Breast epithelium (tissue), 4 donors: Measurements from ENCODE around the gene SULT6B1. TPM values are rescaled to one million over a fixed set of nuclear protein-coding genes. Genes with fewer than 3 reads are reported as not detected.
"Not testable (repeated sequence)": the region's sequence is repeated elsewhere in the genome, so short reads cannot be mapped to it uniquely, and the experiment has no call there.

Experiments
- DNase-seq, 2 donors: peaks; one replicate each; pipeline ENCODE4 v3.0.0-alpha.2; 2019; ENCODE audit warnings: low spot score in 2 of 2
- H3K27ac ChIP-seq, 2 donors: fragments of 200-600 bp; sonication (generic) in 1 of 2; one replicate each; pipeline ENCODE4 v1.5.1; 2016 to 2019; ENCODE audit warnings: mild to moderate bottlenecking in 1 of 2
- H3K27me3 ChIP-seq, 2 donors: fragments of 200-600 bp; sonication (generic) in 1 of 2; one replicate each; pipeline versions ENCODE4 v1.5.1 to v1.6.0; 2017 to 2019; ENCODE audit warnings: control low read depth in 1 of 2, mild to moderate bottlenecking in 1 of 2
- H3K36me3 ChIP-seq: fragments of 200-600 bp; one replicate; pipeline ENCODE4 v1.5.1; 2019
- H3K4me1 ChIP-seq, 2 donors: fragments of 200-600 bp; sonication (generic); one replicate each; pipeline ENCODE4 v1.5.1; 2016 to 2019; ENCODE audit warnings: control low read depth in 1 of 2
- H3K4me3 ChIP-seq, 3 donors: fragments of 200-600 bp; sonication (generic); 1 replicate in 2 of 3; 2 replicates in 1 of 3; pipeline ENCODE4 v1.5.1; 2016 to 2019; ENCODE audit warnings: mild to moderate bottlenecking in 3 of 3, moderate library complexity in 2 of 3
- H3K9me3 ChIP-seq, 2 donors: fragments of 200-600 bp; sonication (generic) in 1 of 2; one replicate each; pipeline ENCODE4 v1.5.1; 2016 to 2019; ENCODE audit warnings: control low read depth in 1 of 2
- POLR2A ChIP-seq: fragments of 450-650 bp; IDR thresholded peaks from one replicate; pipeline ENCODE4 v1.6.1; 2016; ENCODE audit warnings: antibody characterized with exemption, mild to moderate bottlenecking, moderate library complexity
- POLR2AphosphoS5 ChIP-seq, 3 donors: sonication (generic); formaldehyde crosslinking; IDR thresholded peaks; one replicate each; pipeline ENCODE4 v1.6.1; 2017; ENCODE audit warnings: antibody characterized with exemption in 3 of 3
- intact Hi-C: fragments of 100-400 bp; cut with DNase I; formaldehyde crosslinking; loops from one replicate; pipeline ENCODE4 v1.15.1; 2023; ENCODE audit warnings: low total_unique reads
- total RNA-seq, 3 donors: library from RNA; depleted of rRNA; stranded (reverse); fragments of >200 nt; gene quantifications; one replicate each; pipeline ENCODE4 v1.1.0, GENCODE V29; 2016
- TF ChIP-seq, protein P1 (sequence below), 3 donors: fragments of 450-650 bp; IDR thresholded peaks; one replicate each; pipeline ENCODE4 v1.5.1; 2016 to 2017; ENCODE audit warnings: antibody characterized with exemption in 3 of 3, mild to moderate bottlenecking in 3 of 3, moderate library complexity in 3 of 3

SULT6B1 gene
- total RNA-seq, 3 donors from 2014 or later, result not detected

DNA sequence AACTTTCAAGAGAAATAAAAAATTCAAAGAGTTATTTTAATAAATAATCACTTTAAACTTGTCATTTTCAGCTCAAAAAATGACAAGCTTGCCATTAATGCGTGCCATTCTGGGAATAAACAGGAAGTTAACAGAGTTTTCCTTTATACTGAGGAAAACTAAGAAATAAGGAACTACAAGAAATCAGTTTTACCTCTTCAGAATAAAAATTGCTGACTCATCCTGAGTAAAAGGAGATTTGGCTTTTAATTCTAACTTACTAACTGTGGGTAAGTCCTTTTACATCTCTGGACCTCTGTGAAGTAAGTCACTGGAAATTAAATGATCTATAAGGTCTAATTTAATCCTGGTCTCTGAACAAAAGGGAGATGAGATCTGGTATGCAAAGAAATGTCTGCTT is 26.8 kb upstream of the SULT6B1 start:
- intact Hi-C loops, result no loop called here
- no peak overlapping the region for H3K27ac ChIP-seq
- no peak overlapping the region for H3K4me3 ChIP-seq

GRCh38 chr2:37211939-37212338 is 23.5 kb upstream of the SULT6B1 start:
- peak overlapping the region in 1 of 2 donors; percentile 15 for H3K27ac ChIP-seq
- no peaks in the 10 kb centered on the region for H3K4me1 ChIP-seq
- DNase-seq, result no peak
- no peaks in the 10 kb centered on the region for H3K27me3 ChIP-seq
- peaks cover 0 to 12% of the 10 kb centered on the region in 2 donors for H3K9me3 ChIP-seq
- H3K36me3 ChIP-seq, result peaks cover 6% of the 10 kb centered on the region
- intact Hi-C loops, result no loop called here
- TF ChIP-seq, protein P1, sequence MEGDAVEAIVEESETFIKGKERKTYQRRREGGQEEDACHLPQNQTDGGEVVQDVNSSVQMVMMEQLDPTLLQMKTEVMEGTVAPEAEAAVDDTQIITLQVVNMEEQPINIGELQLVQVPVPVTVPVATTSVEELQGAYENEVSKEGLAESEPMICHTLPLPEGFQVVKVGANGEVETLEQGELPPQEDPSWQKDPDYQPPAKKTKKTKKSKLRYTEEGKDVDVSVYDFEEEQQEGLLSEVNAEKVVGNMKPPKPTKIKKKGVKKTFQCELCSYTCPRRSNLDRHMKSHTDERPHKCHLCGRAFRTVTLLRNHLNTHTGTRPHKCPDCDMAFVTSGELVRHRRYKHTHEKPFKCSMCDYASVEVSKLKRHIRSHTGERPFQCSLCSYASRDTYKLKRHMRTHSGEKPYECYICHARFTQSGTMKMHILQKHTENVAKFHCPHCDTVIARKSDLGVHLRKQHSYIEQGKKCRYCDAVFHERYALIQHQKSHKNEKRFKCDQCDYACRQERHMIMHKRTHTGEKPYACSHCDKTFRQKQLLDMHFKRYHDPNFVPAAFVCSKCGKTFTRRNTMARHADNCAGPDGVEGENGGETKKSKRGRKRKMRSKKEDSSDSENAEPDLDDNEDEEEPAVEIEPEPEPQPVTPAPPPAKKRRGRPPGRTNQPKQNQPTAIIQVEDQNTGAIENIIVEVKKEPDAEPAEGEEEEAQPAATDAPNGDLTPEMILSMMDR (IDR thresholded peaks at IDR 0.05), result no peak
- TF ChIP-seq POLR2AphosphoS5 (IDR thresholded peaks at IDR 0.05), result no peak
- TF ChIP-seq POLR2A, result no peak
- no peak overlapping the region for H3K4me3 ChIP-seq

More for the DNA sequence above, 26.8 kb upstream of the SULT6B1 start:
- Histone ChIP-seq H3K36me3 (peaks cover under 1% of the 10 kb centered on the region), H3K9me3 (no peaks in the 10 kb centered on the region), H3K27me3 (no peaks in the 10 kb centered on the region), H3K4me1 (no peaks in the 10 kb centered on the region)
- DNase-seq, result no peak
- TF ChIP-seq, protein P1 (IDR thresholded peaks at IDR 0.05), result no peak
- TF ChIP-seq POLR2AphosphoS5 (IDR thresholded peaks at IDR 0.05), result no peak
- TF ChIP-seq POLR2A, result no peak

GRCh38 chr2:37211212-37211611 is 22.7 kb upstream of the SULT6B1 start:
- peaks cover 0 to 16% of the 10 kb centered on the region in 2 donors for H3K9me3 ChIP-seq
- TF ChIP-seq POLR2A (no peak), POLR2AphosphoS5 (IDR thresholded peaks at IDR 0.05) (no peak)
- no peaks in the 10 kb centered on the region for H3K4me1 ChIP-seq
- H3K36me3 ChIP-seq, result peaks cover 6% of the 10 kb centered on the region
- intact Hi-C loops, result no loop called here
- no peaks in the 10 kb centered on the region for H3K27me3 ChIP-seq
- H3K4me3 ChIP-seq, result no peak overlapping the region
- DNase-seq, result no peak
- no peak overlapping the region for H3K27ac ChIP-seq

DNA sequence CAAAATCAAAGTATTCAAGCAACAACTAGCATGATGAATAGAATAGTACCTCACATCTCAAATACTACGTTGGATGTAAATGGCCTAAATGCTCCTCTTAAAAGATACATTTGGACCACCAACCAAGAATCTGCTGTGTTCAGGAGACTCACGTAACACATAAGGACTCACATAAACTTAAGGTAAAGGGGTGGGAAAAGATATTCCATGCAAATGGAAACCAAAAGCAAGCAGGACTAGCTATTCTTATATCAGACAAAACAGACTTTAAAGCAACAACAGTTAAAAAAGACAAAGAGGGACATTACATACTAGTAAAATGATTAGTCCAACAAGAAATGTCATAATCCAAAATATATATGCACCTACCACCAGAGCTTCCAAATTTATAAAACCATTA is 18.3 kb upstream of the SULT6B1 start:
- intact Hi-C loops, H3K27me3 ChIP-seq, H3K4me3 ChIP-seq, H3K4me1 ChIP-seq, DNase-seq, H3K27ac ChIP-seq: not testable (repeated sequence)
- H3K36me3 ChIP-seq, result peaks cover 15% of the 10 kb centered on the region
- peaks cover 0 to 24% of the 10 kb centered on the region in 2 donors for H3K9me3 ChIP-seq

DNA sequence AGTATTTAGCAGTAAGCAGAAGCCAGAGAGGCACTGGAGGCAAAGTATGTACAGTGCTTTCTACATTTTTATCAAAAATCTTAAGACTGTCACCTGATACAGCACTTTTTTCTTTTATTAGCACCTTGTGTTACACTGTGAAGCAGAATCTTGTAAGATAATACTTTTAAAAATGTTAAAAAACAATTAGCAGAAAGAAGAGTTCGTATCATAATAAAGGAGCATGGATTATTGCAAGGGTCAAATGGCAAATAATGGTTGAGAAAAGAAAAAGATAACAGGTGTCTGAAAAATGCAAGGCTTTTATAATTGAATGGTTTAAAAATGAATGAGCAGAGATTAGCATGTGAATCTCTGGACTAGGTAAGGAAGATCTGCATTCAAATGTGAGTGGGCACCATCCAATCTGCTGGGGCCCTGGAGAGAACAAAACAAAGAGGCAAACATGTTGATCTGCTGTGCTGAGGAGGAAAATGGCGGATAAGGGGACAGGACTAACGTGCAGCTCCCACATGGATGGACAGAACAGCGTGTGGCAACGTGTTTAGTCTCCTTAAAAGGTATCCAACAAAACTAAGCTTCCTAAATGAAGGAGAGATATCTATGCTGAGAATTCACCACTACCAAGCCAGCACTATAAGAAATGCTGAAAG is 17.3 kb upstream of the SULT6B1 start:
- Histone ChIP-seq H3K4me1 (no peaks in the 10 kb centered on the region), H3K9me3 (peaks cover 0 to 24% of the 10 kb centered on the region in 2 donors), H3K4me3 (no peak overlapping the region), H3K27me3 (no peaks in the 10 kb centered on the region), H3K27ac (no peak overlapping the region), H3K36me3 (peaks cover 21% of the 10 kb centered on the region)
- TF ChIP-seq, protein P1 (IDR thresholded peaks at IDR 0.05), result no peak
- TF ChIP-seq POLR2AphosphoS5 (IDR thresholded peaks at IDR 0.05) (no peak), POLR2A (no peak)
- DNase-seq, result no peak
- intact Hi-C loops, result no loop called here

DNA sequence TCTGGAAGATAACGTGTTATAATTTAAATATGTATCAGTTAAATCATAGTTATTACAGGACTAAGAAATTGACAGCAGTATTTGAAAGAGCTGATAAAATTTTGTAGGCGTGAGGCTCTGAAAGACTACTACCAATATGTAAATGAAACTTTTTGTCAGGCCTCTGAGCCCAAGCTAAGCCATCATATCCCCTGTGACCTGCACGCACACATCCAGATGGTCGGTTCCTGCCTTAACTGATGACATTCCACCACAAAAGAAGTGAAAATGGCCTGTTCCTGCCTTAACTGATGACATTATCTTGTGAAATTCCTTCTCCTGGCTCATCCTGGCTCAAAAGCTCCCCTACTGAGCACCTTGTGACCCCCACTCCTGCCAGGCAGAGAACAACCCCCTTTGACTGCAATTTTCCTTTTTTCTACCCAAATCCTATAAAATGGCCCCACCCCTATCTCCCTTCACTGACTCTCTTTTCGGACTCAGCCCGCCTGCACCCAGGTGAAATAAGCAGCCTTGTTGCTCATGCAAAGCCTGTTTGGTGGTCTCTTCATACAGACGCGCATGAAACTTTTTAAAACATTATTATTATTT is 16.7 kb upstream of the SULT6B1 start:
- peaks cover 22% of the 10 kb centered on the region for H3K36me3 ChIP-seq
- H3K9me3 ChIP-seq, result peaks cover 0 to 24% of the 10 kb centered on the region in 2 donors

More for the DNA sequence above, 16.7 kb upstream of the SULT6B1 start:
- H3K27me3 ChIP-seq, DNase-seq, intact Hi-C loops, H3K27ac ChIP-seq, H3K4me3 ChIP-seq, H3K4me1 ChIP-seq: not testable (repeated sequence)
